ENCODE measurements around the gene HSPB9.

The HSPB9 gene, protein sequence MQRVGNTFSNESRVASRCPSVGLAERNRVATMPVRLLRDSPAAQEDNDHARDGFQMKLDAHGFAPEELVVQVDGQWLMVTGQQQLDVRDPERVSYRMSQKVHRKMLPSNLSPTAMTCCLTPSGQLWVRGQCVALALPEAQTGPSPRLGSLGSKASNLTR

DNA sequence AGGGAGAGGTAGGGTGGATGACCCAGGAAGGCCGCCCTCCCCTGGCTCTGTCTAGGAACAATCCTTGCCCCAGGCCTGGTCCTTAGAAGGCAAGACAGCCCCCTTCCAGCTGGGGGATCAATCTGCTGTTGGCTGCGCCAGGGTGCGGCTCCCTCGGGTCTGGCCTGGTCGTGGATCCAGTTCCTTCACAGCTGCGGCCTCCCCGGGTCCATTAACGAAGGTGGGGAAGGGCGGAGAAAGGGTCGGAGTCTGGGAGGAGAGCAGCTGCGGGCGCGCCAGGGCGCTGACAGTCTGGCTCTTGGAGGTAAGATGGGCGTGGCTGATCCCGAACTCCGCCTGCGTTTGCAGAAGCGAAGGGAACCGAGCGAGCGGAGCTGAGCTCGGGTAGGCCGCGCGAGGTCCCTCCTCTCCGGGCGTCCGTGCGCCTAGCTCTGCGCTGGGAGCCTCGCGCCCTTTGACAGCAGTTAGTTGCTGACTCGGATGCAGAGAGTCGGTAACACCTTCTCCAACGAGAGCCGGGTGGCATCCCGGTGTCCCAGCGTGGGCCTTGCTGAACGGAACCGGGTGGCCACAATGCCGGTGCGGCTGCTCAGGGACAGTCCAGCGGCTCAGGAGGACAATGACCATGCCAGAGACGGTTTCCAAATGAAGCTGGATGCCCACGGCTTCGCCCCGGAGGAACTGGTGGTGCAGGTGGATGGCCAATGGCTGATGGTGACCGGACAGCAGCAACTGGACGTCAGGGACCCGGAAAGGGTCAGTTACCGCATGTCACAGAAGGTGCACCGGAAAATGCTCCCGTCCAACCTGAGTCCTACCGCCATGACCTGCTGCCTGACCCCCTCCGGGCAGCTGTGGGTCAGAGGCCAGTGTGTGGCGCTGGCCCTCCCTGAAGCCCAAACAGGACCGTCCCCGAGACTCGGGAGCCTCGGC is at the start of gene HSPB9:
Gene HSPB9, plus strand, starts transcription at position 434 of the 933 bp plus-strand sequence. Its CDS starts 47 bp downstream, at position 481.
- peak; percentile 79 for DNase-seq

DNA sequence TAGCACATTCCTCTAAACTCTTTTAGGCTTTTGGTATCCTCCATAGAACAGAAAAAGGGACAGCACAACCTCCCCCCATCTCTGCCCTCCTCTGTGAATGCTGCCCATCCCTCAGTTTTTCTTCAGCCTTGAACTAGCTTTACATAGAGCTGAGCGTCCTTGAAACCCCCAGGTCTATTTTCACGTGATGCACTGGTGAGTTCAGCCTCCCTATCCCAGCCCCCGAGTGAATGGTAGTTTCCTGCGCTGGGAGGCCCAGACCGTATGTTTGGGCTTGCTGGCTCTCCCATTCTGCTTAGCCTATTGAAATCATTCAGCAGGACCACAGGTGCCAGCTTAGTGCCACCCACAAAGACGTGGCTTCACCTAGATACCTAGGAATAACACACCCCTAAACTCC is 46.8 kb upstream of the HSPB9 start:
- no peak for DNase-seq

DNA sequence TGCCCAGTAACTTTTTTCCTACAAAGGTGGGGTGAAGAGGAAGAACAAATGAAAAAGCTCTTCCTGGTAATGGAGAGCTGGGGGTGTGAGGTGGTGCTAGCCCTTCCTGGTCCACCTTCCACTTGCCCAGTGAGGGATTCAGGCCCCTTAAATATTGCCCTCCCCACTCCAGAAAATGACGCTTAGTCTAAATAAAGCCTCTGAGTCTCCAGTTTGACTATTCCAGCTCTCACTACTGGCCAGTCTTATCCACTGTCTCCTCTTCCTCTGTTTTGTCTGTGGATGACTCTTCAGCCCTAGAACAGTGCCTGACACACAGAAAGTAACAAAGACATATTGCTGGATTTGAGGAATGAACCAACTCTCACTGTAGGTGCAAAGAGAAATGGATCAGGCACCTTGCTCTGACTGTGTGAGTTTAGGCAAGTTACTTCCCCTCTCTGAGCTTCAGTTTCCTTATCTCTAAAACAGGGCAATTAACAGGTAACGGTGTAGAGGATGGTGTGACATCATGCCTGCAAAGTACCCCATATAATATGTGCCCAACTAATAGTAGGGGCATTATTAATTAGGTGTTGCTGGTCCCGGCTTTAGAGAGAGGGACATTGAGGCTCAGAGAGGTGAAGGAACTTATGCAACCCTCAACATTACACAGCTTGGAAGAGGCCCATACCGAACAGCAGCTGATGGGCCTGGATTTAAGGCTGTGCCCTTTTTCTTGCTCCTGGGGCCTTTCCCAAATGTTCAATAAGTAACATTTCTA is 45.6 kb upstream of the HSPB9 start:
- no peak for DNase-seq

DNA sequence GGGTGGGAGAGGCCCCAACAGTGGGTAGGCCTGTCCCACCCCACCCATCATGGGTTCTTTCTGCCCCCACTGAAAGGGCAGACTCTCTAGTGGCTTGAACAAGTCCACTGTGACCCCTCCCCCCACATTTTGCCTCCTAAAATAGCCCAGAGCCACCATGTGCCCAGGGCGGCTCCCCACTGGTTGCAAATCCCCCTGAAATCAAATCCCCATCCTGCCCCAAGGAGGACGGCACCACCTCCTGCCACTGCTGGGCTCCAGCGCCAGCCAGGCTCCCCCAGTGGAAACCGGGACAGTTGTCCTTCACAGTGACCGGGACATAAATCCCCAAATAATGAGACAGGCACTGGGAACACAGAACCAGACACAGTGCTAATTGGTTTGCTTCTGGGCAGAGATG is 44.8 kb upstream of the HSPB9 start:
- DNase-seq = no peak

DNA sequence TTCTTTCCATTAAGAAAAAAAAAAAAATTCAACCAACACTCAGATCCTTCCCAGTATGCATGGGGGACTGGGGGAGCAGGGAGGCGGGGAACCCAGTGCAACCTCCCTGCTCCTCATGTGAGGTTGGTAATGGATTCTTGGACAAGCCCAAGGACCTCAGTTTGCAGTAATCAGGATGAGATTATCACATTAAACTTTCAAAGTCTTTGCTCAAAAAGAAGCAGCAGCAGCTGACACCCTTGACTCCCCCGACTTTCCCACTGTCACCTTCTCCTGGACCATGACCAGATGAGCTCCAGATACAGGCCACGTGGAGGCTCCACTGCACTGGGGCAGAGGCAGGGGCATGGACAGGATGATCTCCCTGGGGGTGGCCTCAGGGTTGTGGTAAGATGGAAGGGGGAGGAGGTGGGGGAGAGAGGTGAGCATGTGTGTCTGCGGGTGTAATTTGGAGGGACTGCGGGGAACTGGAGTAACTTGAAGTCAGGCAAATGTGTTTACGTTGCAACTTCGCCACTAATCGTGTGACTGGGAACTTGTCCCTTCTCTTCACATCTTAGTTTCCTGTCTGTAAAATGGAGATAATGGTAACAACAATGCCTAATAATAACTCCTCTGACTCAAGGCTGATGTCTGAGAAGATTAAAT is 44.1 kb upstream of the HSPB9 start:
- DNase-seq = no peak

DNA sequence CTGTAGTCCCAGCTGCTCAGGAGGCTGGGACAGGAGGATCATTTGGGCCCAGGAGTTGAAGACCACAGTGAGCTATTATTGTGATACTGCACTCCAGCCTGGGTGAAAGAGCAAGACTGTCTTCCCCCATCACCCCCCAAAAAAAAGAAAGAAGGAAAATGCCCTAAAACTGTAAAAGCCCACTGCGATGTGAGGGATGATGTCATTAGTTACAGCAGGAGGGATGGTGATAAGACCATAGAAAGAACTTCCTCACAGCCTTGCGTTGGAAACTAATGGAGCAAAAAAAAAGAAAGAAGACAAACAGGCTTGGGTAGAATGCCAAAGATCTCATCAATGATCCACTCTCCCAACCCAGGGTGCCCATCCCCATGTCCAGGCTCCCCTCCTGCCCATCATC is 43.1 kb upstream of the HSPB9 start:
- no peak for DNase-seq

DNA sequence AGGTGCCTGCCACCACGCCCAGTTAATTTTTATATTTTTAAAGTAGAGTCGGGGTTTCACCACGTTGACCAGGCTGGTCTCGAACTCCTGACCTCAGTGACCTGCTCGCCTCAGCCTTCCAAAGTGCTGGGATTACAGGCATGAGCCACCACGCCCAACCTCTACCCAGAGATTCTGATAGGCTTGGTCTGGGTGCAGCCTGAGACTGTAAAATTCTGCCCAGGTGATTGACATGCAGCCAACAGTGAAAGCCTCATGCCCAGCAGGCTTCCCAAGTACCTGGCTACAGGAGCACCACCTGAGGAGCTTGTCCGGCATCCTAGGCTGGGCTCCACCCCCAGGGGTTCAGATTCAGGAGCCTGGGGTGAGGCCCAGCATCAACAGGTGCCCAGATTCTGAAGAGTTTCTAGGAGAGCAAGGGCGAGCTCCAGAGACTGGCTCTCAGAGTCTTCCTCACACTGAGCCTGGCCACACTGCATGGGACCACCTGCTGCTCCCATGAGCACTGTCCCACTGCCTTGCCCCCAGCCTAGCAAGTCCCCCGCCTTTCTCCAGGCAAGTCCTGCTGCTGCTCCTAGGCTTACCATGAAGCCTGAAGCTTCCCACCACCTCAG is 41.0 kb upstream of the HSPB9 start:
- no peak for DNase-seq

DNA sequence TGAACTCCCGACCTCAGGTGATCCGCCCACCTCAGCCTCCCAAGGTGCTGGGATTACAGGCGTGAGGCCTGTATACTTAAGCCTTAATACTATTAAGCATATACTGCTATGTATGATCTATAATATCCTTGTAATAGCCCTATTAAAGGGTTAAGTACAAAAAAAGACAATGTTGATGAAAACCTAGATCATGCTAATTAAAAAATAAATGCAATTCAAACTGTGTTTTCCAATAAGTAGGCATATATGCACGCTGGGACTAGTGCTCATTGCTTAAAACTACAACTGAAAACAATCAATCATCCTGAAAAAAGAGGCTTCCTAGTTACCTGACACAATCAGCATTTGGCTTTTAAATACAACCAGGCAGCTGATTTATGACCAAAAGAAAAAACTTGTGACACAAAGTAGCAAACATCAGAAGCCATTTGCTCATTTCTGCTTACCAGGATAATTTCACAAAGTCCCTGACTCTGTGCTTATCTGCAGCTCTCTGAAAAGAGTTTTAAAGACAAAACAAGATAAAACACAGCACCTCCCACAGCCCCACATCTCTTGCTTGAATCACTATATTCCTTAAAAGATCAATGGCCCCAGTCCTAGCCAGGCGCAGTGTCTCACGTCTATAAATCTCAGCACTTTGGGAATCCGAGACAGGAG is 35.4 kb upstream of the HSPB9 start:
- no peak for DNase-seq

DNA sequence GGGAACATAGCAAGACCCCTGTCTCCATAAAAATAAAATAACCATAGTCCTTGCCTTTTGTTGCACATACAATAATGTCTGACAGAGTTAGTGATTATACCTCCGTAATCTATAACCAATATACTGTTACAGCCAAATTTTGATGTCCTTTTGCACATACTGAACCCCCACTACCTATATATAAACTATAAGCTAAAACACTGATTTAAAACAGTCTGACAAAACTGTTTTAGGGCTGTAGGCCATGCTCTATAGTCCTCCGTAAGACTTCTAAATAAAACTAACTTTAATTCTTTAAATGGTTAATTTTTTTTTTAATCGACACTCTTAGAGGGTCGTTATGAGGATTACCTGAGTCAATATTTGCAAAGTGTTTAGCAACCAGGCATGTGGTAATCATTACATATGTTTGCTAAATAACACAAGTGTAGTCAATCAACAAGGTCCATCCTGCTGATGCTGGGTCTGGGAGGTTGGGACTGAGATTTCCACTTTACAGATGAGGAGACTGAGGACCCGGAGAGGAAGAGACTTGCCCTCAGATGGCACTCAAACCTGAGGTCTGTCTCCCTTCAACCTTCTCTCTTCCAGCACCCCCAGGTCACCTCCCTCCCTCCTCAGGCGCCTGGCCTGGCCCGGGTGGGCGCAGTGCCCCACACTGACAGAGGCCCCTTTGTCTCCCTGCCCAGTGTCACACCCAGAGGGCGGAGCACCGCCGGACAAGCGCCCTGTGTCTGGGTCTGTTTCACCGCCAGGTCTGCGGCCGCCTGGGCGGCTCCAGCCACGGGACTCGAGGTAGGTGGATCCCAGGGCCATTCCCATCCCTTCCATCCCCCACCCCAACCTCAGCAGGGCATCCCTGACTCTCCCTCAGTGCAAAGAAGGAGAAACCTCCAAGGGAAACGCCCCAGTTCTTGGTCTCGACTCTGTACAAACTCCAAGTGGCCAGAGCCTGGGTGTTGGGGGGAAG is 34.6 kb upstream of the HSPB9 start:
- DNase-seq = no peak

DNA sequence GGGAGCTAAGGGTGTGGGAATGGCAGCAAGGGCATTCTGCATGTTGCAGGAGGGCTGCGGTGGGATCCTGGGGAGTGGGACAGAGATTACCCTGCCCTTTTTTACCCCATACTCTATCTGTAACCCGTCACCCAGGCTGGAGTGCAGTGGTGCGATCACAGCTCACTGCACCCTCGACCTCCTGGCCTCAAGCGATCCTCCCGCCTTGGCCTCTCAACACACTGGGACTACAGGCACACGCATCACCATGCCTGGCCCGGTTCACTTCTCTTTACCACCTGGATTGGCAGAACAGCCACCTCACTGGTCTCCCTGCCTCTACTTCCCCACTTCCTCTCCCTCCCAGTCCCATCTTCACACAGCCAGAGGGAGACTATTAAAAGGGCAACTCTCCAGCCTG is 33.9 kb upstream of the HSPB9 start:
- DNase-seq = no peak

DNA sequence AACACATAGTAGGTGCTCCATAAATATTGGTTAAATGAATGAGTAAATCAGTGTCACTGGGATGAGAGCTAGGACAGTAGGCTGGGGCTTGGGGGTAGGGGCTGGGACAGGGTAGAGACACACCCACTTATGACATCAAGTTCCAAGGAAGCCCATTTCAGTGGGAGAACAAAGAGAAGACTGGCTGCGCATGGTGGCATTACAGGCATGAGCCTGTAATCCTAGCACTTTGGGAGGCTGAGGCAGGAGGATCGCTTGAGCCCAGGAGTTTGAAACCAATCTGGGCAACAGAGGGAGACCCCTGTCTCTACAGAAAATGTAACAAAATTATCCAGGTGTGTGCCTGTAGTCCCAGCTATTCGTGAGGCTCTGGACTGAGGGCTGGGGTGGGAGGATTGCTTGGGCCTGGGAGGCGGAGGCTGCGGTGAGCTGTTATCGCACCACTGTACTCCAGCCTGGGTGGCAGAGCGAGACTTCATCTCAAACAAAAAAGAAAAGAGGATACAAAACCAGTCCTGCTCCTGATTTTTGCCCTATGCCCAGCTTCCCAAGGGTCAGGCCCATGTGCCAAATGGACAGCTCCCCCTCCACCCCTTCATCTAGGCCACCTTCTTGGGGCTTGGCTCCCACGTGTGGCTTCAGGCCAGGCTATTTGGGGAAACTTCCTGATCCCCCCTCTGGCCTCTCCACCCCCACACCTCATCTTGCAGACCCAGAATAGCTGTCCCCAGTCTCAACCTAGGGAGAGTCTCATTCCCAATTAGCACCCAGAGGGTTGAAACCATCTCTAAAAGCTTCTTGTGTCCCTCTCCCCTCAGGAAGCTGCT is 31.4 kb upstream of the HSPB9 start:
- DNase-seq = no peak

DNA sequence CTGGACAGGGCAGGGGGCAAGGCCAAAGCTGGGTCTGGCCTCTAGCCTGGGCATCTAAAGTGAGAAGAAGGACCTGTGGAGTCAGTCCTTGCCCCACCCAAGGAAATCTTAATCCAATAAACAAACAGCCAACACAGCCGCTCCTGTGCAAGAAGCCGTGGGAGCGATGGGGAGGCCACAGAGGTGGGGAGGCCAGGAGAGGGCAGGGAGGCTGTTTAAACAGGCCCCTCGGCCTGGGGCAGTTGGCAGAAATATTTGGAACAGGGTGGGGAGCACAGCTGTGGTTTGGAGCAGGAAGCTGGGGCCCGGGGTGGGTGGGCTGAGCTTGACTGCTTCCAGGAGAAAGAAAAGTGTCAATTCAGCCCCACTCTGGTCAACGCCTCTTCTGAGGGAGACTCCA is 29.7 kb upstream of the HSPB9 start:
- no peak for DNase-seq

DNA sequence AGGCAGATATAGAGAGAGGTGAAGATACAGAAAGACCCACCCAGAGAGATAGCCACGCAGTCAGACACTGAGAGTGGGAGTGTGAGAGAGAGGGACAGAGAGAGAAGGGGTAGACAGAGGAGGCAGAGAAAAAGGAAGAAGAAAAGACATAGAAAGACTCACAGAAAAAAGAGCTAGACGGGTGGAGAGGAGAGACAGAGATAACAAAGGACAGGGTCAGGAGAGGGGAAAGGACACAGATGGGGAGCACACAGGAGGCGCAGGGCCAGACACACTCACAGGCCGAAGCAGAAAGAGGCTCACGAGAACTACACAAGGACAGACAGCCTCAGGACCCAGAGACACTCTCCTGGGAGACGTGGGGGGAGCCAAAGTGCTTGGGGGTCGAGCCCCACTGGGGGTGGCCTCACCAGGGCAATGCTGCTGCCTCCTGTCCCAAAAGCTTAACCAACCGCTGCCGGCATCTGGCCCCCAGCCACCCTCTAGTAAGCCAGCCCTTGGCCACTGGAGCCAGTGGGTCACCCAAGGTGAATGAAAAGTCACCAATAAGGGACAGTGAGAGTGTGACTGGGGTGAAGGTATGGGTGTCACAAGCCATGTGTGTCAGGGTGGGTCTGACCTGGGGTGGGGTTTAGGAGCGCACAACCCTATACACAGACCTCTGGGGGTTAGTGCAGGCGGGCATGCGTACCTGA is 28.1 kb upstream of the HSPB9 start:
- no peak for DNase-seq

DNA sequence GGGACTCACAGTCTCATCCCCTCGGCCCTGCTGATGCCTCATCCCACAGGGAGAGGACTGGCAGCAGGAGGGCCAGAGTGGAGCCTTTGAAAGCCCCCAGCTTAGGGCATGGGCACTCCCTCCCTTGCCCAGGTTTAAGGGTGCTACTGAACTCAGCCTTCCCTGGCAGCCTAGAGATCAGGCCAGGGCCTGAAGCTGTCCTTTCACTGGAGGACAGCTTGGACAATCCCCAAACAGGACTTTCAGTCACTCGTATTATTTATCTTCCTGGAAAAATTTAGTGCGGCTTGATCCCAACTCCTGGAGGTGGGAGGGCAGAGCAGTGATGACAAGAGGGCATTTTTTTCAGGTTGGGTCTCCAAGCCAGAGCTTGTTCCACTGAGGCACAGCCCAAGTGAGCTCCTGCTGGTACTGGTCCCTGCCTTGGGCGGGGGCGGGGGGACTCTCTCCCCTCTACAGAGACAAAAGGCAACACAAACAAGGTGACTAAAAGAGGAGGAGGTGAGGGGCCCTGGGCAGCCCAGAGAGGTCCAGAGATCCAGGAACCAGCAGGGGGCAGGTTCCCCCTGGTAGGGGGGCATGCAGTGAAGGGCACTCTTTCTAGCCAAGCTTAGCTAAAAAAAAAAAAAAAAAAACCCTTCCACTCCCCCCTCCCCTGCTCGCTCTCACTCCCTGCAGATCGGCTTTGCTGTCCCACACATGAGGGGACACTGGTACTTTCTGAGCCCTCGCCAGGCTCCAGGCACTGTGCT is 26.1 kb upstream of the HSPB9 start:
- no peak for DNase-seq

DNA sequence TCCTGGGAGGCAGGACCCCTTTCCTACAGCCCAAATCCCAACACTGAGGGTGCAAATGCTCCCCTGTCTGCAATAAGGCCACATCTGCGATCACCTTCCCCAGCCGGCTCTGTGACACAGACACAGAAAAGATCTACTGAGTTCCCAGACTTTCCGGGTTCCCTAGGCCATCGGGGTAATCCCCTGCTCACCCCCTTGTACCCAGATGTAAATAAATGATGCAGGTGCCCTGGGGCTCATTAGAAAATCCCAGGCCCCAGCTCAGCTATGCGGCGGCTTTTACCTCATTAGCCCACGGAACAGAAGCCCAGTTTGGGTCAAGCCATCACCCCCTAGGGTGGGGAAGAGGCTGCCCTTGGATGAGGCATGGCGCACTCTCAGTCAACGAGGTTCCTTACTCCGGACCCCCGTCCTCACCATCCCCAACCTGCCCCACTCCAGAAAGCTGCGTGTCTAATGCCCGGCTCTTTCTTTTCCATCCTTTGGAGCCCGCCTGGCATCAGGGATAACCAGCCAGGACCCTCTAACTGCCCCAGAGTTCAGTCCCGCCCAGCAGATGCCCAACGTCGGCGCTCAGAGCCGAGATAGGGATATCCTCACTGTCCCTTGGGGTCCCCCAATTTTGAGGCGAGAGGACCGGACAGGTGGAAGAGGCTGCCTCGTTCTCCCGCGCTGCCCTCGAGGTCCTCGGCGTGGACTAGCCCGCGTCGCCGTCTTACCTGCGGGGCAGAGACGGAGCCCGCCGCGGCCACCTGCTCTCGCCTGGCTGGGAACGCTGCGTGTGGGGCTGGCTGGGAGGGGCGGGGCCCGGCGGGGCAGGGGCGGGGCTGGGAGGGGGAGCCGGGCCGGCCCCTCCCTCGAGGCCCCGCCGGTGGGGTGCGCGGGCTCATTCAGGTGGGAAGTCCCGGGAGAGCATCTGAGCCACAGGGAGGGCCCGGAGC is 24.6 kb upstream of the HSPB9 start, which contains the start of gene ZNF385C:
Gene ZNF385C, minus strand, starts transcription at position 783 of the 941 bp plus-strand sequence. CDS start 35,417 bp downstream, outside the sequence.
- peak; percentile 51 for DNase-seq

DNA sequence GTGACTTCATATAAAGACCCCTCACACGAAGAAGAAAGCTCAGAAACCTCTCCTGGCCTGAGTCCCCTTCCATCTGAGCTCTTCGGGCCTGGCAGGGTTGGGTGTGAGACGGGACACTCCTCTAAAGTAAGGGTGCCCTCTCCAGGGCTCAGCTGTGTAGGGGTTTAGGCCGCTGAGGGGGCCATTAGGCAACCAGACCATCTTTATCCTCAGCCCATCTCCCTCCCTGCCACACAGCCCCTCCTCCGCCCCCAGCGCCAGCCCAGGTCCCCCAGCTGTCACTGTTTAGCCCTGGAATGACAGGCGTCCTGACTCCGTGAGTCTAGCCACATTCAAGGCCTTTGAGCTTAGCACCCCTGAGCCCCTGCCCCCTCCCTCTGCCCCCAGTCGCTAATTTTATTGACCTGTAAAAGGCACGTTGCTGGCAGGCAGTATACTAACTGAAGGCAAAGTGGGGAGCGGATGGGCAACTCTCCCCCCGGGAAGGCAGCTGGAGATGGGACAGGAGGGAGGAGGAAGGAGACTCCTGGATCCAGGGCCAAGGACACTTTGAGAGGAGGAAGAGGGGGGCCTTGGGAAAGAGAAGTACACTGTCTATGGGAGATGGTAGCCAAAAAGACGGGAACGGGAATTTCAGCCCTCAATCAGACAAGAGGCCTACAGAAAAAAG is 23.7 kb upstream of the HSPB9 start:
- DNase-seq = peak; percentile 36

All from retina (tissue), 1 donor.